Ovary (tissue), 9 donors: ENCODE measurements around the gene CCDC88B. TPM values are rescaled to one million over a fixed set of nuclear protein-coding genes. Genes with fewer than 3 reads are reported as not detected.
A peak's percentile ranks its signal among the peaks of the same experiment; 100 is the strongest.

ENCODE experiments used
- DNase-seq, 5 donors: peaks; one replicate each; pipeline ENCODE4 v3.0.0-alpha.2; 2019 to 2020
- H3K27ac ChIP-seq, 2 donors: fragments of 200-600 bp; one replicate each; pipeline versions ENCODE4 v1.5.1 to v1.8.0; 2019 to 2022
- H3K27me3 ChIP-seq: fragments of 200-600 bp; one replicate; pipeline ENCODE4 v1.8.0; 2022
- H3K36me3 ChIP-seq: fragments of 200-600 bp; sonication (generic); one replicate; pipeline ENCODE4 v1.5.1; 2019
- H3K4me1 ChIP-seq: one replicate; pipeline ENCODE4 v1.8.1; 2013; ENCODE audit warnings: mild to moderate bottlenecking, moderate library complexity; ENCODE audit not compliant: insufficient read depth
- H3K4me3 ChIP-seq: fragments of 200-600 bp; sonication (generic); one replicate; pipeline ENCODE4 v1.5.1; 2017
- H3K9me3 ChIP-seq, 2 donors: fragments of 200-600 bp in 1 of 2; sonication (generic) in 1 of 2; one replicate each; pipeline versions ENCODE4 v1.5.1 to v1.8.1; 2013 to 2019; ENCODE audit warnings: mild to moderate bottlenecking in 1 of 2, moderate library complexity in 1 of 2
- EP300 ChIP-seq: sonication (generic); formaldehyde crosslinking; IDR thresholded peaks from one replicate; pipeline ENCODE4 v1.6.1; 2017; ENCODE audit warnings: antibody characterized with exemption
- POLR2A ChIP-seq: fragments of 450-650 bp; IDR thresholded peaks from one replicate; pipeline ENCODE4 v1.6.1; 2017; ENCODE audit warnings: antibody characterized with exemption, mild to moderate bottlenecking, moderate library complexity
- WGBS, 3 donors: extraction: QIAGEN DNeasy Blood & Tissue Kit in 1 of 3; methylation state at CpG; one replicate each; pipeline versions ENCODE4 v1.1.5 to v1.1.7; 2013 to 2017; 5-methylcytosine and 5-hydroxymethylcytosine counted together
- intact Hi-C, 4 donors: fragments of 100-400 bp; cut with DNase I; formaldehyde crosslinking; loops; one replicate each; pipeline versions ENCODE4 v1.11.0 to v1.15.1; 2022 to 2023
- polyA plus RNA-seq, 2 donors: library from polyadenylated mRNA; stranded (reverse); fragments of 200-250 nt in 1 of 2; fragments of 350-450 nt in 1 of 2; fragmentation: Illumina TruSeq in 1 of 2; extraction: RNeasy Lipid Tissue Mini Kit (QIAGEN cat#74804) in 1 of 2; gene quantifications; one replicate each; pipeline ENCODE4 v1.2.3, GENCODE V29; 2013 to 2014
- total RNA-seq, 7 donors: library from RNA; depleted of rRNA in 2 of 7; stranded (reverse); fragments of >200 nt in 2 of 7; fragmentation: NEBNext Ultra II Directional in 3 of 7; extraction: Animal tissue kit (Norgen Biotek cat#: 25700) in 3 of 7; gene quantifications; one replicate each; pipeline versions ENCODE4 v1.1.0 to v1.2.4, GENCODE V29; 2016 to 2023
- TF ChIP-seq, protein P1 (sequence below), 3 donors: fragments of 450-650 bp in 2 of 3; fragments of 200-600 bp in 1 of 3; IDR thresholded peaks; one replicate each; pipeline versions ENCODE4 v1.5.1 to v1.8.0; 2016 to 2022; ENCODE audit warnings: antibody characterized with exemption in 3 of 3, mild to moderate bottlenecking in 1 of 3
- donor health status: DM: no; HTN: no; CAD: no; lungs with moderate emphysema.
- donor health status: DM: no; HTN: no; CAD: no.
- donor health status: Bipolar disorder and iron deficiency.
- donor health status: DM: yes; HTN: yes; CAD: no.
- donor health status: DM: no; HTN: no; CAD: no.
- donor health status: DM: yes; HTN: yes; CAD: no.

CCDC88B gene
- total and polyA plus RNA-seq, 9 donors = 0.95 to 7.5 (median 3.5) TPM

DNA sequence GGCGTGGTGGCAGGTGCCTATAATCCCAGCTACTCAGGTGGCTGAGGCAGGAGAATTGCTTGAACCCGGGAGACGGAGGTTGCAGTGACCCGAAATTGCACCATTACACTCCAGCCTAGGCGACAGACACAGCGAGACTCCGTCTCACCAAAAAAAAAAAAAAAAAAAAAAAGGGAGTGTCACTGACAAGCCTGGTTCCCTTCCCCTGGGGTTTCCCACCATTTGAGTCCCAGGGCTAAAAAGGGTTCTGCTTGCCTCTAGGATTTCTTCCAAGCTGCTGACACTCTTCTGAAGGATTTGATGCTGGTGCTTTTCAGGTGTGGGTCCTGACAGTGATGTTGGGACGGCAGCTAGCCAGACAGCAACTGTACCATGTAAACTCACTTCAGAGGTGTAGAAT lies 1.3 kb upstream of the CCDC88B start:
- H3K27ac ChIP-seq = no peak overlapping the region
- no peak for DNase-seq
- 82 to 86% (median 84%) methylated on average over 8 of the region's 8 CpGs for WGBS, 3 donors
- intact Hi-C loops = no loop called here
- TF ChIP-seq EP300 = no peak
- TF ChIP-seq, protein P1, sequence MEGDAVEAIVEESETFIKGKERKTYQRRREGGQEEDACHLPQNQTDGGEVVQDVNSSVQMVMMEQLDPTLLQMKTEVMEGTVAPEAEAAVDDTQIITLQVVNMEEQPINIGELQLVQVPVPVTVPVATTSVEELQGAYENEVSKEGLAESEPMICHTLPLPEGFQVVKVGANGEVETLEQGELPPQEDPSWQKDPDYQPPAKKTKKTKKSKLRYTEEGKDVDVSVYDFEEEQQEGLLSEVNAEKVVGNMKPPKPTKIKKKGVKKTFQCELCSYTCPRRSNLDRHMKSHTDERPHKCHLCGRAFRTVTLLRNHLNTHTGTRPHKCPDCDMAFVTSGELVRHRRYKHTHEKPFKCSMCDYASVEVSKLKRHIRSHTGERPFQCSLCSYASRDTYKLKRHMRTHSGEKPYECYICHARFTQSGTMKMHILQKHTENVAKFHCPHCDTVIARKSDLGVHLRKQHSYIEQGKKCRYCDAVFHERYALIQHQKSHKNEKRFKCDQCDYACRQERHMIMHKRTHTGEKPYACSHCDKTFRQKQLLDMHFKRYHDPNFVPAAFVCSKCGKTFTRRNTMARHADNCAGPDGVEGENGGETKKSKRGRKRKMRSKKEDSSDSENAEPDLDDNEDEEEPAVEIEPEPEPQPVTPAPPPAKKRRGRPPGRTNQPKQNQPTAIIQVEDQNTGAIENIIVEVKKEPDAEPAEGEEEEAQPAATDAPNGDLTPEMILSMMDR (IDR thresholded peaks at IDR 0.05) = no peak
- no peak for TF ChIP-seq POLR2A
- no peaks in the 10 kb centered on the region for H3K9me3 ChIP-seq
- H3K36me3 ChIP-seq = no peaks in the 10 kb centered on the region
- H3K27me3 ChIP-seq = no peaks in the 10 kb centered on the region
- no peak overlapping the region for H3K4me3 ChIP-seq
- peaks cover 2% of the 10 kb centered on the region for H3K4me1 ChIP-seq

DNA sequence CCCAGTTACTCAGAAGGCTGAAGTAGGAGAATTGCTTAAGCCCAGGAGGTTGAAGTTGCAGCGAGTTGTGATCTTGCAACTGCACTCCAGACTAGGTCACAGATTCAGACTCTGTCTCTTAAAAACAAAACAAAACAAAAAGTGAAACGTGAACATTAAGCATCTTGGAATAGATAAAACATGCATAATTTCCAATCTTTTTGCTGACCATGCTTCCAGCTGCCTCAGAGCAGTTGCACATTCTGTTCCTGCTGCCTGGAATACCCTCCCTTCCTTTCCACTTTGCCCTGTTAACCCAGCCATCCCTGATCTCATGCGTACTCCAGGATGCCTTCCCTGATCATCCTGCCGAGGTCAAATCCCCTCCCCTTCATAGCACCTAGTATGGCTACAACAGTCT lies 718 bp upstream of the CCDC88B start:
- H3K4me1 ChIP-seq = peaks cover 2% of the 10 kb centered on the region
- no peak for DNase-seq
- 46 to 54% (median 51%) methylated on average over 4 of the region's 4 CpGs for WGBS, 3 donors
- H3K4me3 ChIP-seq = no peak overlapping the region
- H3K27ac ChIP-seq = no peak overlapping the region
- TF ChIP-seq EP300 (no peak), POLR2A (no peak)
- TF ChIP-seq, protein P1 (IDR thresholded peaks at IDR 0.05) = no peak
- intact Hi-C loops = no loop called here
- no peaks in the 10 kb centered on the region for H3K27me3 ChIP-seq
- H3K9me3 ChIP-seq = no peaks in the 10 kb centered on the region
- H3K36me3 ChIP-seq = no peaks in the 10 kb centered on the region

DNA sequence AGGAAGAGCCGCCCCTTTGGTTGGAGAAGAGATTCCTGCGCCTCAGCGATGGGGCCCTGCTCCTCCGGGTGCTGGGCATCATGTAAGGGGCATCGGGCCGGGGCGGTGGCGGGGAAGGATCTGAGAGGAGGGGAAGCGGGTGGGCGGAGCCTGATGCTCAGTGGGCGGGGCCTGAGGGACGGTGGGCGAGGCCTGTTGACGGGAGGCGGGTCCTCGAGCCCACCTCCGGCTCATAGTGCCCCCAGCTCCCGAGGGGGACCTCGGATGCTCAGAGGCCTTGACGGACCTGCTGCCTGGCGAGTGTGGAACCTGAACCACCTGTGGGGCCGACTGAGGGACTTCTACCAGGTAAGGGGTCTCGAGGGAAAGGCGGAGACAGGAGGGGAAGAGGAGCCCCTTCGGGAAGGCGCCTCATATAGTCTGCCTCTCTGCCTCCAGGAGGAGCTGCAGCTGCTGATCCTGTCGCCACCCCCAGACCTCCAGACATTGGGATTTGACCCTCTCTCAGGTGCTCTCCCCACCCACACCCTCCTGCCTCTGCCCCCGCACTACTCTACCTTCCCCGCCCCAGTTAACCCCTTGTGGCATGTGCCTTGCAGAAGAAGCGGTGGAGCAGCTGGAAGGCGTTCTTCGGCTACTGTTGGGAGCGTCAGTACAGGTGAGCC lies 799 bp downstream of the CCDC88B start:
- Histone ChIP-seq H3K9me3 (no peaks in the 10 kb centered on the region), H3K36me3 (no peaks in the 10 kb centered on the region), H3K4me1 (peaks cover 2% of the 10 kb centered on the region), H3K4me3 (no peak overlapping the region), H3K27me3 (no peaks in the 10 kb centered on the region), H3K27ac (no peak overlapping the region)
- TF ChIP-seq, protein P1 (IDR thresholded peaks at IDR 0.05) = no peak
- TF ChIP-seq EP300 (no peak), POLR2A (no peak)
- peak in 4 of 5 donors; percentile 58 to 75 (median 66) for DNase-seq
- intact Hi-C loops = no loop called here
- 19 to 33% (median 24%) methylated on average over 28 to 33 of the region's 33 CpGs for WGBS, 3 donors

DNA sequence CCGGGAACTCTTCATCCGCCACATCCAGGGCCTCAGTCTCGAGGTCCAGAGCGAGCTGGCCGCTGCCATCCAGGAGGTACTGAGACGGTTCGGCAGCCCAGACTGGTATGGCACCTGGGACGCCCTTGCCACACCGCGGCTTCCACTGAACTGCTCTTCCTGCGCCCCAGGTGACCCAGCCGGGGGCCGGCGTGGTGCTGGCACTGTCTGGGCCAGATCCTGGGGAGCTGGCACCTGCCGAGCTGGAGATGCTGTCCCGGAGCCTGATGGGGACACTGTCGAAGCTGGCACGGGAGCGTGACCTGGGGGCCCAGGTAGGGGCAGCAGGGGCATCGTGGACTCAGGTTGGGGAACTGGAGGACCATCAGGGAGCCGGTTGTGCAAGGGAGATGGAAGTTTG lies 1.4 kb downstream of the CCDC88B start:
- no peak overlapping the region for H3K4me3 ChIP-seq
- no peaks in the 10 kb centered on the region for H3K36me3 ChIP-seq
- WGBS, 3 donors = 81 to 92% (median 90%) methylated on average over 21 of the region's 21 CpGs
- H3K4me1 ChIP-seq = peaks cover 2% of the 10 kb centered on the region
- H3K27ac ChIP-seq = no peak overlapping the region
- no peaks in the 10 kb centered on the region for H3K9me3 ChIP-seq
- intact Hi-C loops = no loop called here
- TF ChIP-seq POLR2A (no peak), EP300 (no peak)
- TF ChIP-seq, protein P1 (IDR thresholded peaks at IDR 0.05) = no peak
- DNase-seq = no peak
- H3K27me3 ChIP-seq = no peaks in the 10 kb centered on the region
